Measurements from ENCODE around the gene AMBRA1.
A peak's percentile ranks its signal among the peaks of the same experiment; 100 is the strongest.

Gene AMBRA1

DNA sequence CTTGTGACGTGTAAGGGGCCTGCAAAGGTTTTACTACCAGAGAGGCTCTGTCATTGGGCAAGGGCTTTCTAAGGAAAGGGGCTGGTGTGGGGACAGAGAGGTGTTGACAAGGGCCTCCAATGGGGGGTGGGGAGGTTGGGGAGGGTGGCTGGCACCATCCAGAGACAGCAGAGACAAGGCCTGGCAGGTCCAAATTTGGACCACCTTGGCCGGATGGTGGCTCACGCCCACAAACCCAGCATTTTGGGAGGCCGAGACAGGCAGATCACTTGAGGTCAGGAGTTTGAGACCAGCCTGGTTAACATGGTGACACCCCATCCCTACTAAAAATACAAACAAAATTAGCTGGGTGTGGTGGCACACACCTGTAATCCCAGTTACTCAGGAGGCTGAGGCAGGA is 200.1 kb downstream of the AMBRA1 start:
- no peak for DNase-seq (ENCODE audit: low read depth)

DNA sequence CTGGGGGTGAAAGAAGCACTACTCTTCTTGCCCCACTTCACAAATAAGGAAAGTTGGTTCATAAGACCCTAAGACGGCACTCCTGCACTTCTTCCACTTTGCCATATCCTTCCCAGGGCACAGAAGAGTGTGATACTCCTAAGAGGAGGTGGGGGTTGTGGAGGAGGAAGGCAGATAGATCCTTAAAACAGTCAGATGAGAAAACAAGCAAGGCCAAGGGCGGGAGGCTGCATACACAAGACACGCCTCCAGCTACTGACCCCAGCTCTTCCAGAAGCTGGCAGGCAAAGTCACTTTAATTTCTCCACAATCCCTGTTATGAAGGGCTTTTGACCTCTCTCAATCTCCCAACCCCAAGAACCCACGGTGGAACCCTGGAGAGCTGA is 200.6 kb downstream of the AMBRA1 start:
- no peak for DNase-seq (ENCODE audit: low read depth)

DNA sequence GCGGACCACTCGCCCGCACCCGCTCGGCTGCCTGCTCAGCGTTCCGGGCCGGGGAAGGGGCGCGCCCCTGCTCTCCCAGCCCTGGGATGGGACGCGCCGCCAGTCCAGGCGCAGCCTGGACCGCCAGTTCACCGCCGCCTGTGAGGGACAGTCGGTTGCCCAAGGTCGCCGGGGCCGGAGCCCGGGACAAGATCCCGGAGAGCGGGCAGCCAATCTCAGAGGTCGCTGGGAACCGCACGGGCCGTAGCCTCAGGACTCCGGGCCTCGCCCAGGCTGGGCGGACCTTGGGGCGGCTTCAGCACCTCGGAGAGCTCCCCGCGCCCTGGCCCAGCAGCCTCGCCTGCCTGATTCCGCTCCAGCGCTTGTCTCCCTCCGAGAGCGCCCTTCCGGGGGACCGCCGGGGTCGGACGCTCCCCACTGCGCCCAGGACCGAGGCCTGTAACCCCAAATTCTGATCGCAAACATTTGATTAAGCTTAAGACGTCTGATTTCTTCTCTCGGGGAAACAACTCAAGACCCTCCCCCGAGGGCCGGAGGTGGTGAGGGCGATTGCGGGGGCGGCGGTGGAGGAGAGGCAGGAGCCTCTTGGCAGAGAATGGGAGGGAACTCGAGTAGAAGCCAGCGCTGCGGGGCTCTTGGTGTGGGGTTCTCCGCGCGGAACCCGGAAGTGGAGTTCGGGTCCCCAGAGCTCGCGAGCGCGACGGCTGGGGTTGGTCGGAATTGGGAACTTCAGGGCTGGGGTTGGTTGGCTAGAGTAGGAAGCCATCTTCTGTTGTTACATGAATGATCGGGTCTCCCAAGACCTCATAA is 201.2 kb downstream of the AMBRA1 start:
- peak; percentile 78 for DNase-seq (ENCODE audit: low read depth)

DNA sequence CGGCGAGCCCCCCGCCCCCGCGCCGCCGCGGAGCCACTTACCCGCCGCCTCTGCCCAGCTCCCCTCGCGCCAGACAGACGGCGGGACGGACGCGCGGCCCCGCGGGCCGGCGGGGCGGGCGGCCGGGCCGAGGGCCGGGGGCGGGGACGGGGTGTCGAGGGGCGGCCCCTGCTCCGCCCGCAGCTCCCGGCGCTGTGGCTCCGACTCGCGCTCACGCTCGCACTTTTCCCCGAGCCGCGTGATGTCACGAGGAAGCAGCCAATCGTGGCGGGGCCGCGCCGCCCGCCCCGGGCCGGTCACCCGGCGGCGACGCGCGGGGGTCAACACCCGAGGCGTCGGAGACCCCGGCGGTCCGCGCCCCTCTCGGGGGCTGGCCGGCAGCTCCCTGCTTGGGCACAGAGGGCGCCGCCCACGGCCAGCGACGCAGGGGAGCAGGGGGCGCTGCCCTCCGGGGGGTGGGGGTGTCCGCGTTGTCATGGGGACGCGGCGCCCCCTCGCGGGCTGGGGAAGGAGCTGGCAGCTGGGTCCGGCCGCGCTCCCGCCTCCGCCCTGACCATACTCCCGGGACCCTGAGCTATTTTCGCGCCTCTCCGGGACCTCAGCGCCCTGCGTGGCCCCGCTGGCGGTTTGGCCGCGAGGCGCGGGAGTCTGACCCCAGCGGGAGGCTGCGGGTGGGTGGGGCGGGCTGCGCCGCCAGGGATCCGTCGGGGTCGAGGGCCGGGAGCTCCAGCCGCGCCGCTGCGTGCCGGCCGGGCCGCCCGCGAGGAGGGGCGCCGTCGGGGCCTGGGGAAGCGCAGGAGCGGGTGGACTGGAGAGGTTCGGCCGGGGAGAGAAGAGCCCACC is 202.0 kb downstream of the AMBRA1 start, which contains the start of gene CHRM4:
Gene CHRM4, minus strand, starts transcription at position 199 of the 843 bp plus-strand sequence. CDS start 5,219 bp downstream, outside the sequence.
- DNase-seq (ENCODE audit: low read depth) = no peak

DNA sequence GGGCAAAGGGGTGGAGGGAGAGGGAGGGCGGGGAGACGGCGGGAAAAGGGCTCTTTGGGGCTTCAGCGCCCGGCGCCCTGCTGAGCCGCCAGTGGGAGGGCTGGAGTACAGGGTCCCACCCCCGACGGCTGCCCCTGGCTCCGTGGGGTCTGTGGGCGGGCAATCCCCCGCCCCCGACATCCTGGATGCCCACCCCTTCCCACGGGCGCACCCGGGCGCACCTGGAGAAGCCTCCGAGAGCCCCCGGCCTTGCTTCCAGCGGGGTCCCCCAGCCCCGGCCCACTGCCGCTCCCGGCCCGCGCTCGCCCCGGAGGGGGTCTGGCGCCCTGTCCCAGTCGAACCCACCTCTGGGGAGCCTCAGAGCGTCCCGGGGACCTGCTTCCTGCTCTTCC is 202.6 kb downstream of the AMBRA1 start:
- no peak for DNase-seq (ENCODE audit: low read depth)

DNA sequence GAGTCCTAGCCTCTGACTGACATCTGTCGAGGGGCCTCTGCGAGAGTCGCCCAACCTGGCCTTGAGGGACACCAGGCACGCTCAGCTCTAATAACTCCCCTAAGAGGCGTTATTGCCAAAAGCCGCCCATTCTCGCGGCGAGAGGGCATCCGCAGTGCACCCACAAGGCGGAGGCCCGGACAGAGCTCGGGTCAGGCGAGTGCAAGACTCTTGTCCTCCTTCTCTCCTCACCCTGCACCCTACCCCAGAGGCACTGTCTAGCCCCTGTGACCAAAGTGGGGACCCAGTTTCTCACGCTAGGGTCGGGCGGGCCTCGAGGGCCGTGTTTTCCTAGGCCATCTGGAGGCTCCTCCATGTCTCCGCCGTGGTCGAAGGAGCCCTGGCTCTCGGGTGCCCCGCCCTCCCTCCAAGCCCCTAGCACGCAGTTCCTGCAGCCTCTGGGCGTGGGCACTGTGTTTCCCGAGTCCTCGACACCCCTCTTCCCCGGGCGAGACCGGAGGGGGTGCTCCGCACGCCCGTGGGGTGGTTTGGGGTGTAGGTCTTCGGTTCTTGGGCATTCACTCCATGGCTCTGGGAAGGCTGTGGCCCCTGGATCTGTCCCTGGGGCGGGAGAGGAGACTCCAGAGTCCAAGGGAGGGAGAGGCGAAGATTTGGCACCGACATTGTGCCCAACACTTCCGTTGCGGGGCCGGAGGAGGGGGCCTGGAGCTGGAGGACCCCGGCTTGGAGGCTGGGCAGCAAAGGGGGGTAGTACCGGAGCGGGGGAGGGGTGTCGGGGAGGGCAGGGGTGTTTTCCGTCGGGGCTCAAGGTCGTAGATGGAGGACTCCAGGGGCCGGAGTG is 203.3 kb downstream of the AMBRA1 start:
- no peak for DNase-seq (ENCODE audit: low read depth)

DNA sequence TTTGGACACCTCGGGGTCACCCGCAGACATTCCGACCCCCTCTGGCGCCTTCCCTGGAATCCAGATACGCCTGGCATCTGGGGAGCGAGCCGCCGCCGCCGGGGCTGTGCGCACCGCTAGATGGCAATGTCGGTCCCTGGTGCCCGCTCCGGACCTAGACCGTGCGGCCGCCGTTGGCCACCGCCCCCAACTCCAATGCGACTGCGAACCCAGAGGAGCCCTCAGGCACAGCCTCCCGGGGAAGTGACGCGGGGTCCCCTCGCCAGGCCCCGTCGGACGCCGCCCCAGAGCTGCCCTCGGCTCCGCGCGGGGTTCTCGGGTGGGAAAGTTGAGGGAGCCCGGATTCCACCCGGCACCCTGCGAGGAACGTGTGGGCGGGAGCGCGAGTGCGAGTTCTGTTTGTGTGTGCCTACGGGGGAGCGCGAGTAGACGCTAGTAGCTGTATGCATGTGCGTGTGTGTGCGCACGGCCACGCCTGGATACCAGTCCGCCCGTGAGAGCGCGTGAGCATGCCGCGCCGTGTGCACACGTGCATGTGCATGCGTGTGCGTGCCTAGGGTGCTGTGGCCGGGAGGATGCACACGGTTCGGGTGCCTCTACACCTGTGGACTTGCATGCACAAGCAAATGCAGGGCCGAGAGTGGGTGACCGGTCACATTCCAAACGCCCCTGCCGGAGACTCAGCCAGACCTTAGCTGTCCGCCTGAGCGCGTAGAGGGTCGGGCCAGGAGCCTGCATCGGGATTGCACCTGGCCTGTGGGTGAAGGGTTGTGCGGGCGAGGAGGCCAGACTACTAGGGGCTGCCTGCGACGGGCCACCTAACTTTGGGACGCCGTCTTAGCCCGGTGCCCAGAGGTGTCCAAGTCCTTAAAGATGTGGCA is 204.1 kb downstream of the AMBRA1 start:
- peak; percentile 66 for DNase-seq (ENCODE audit: low read depth)

DNA sequence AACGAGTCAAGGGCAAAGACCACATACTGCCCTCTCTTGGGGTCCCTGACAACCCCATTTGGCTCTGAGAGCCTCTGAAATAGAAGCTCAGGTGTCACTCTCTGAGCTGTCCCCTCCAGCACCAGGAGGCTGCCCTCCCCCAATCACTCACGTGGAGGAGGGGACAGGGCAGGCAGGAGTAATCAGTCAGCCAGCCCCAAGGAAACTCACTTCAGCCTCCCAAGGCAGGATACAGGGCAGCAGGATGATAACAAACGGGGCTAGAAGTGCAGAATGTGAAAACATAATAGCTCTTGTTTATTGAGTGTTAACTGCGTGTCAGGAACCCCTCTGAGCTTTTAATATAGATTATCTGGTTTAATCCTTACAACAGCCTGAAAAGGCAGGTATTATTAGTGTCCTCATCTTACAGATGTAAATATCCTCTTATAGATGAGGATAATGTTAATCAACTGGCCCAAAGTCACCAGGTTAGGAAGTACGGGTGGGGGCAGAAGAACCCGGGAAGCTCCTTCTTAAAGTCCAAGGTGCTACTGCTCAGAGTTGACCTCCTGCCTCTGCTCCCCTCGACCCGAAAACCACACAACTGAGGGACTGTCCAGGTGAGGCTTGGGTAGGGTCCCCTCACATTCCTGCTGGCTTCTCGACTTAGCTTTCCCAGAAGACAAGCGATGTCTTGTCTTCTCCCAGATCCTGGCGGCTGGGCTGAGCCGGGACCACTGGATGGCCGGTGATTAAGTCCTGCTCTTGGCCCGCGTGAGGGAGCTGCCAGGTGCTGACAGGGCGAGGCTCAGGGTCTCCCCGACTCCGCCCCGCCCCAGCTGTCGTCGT is 205.0 kb downstream of the AMBRA1 start:
- DNase-seq (ENCODE audit: low read depth) = no peak

DNA sequence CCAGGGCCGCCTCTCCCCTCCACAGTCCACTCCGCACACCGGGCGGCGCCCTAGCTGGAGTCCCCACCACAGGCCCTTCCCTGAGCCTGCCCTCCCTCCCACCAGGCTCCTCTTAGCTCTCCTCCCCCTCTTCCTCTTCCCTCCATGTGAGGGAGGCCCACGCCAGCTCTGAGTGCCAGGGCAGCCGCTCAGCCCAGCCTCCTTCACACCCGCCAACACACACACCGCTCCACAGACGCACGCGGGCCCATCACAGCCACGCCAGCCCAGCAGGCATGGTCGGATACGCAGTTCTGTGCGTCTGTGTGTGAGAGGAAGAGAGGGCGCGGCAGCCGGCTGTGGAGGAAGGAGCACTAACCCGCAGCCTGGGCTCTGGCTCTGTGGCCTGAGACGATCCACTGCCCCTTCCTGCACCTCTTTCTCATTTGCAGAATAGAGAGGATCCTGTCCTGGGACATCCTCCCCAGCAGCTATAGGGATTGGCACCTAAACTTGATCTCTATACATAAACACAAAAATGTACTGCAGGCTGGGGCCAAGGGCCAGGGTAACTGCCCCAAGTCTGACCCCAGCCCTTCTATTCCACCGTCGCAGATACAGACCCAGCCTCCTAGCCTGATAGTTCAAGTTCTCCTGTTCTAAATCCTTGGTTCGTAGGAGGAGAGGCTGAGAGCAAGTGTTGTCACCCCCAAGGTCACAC is 205.8 kb downstream of the AMBRA1 start:
- DNase-seq (ENCODE audit: low read depth) = no peak

DNA sequence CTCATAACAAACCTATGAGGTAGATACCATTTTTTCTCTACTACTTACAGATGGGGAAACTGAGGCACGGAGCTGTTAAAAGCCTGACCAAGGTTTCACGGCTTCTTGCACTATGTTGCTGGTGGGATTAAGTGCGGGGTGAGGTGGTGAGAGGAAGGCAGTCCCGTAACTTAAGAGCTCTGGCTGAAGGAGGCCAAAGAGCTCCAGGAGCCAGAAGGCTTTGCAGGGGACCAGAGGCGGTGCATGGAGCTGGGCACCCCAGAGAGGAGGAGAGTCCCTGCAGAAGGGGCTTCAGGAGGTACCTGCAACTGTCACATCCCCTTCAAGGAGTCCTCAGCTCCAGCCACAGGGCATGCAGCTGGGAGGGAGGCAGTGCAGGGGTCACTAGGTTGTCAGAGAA is 206.4 kb downstream of the AMBRA1 start:
- DNase-seq (ENCODE audit: low read depth) = no peak

DNA sequence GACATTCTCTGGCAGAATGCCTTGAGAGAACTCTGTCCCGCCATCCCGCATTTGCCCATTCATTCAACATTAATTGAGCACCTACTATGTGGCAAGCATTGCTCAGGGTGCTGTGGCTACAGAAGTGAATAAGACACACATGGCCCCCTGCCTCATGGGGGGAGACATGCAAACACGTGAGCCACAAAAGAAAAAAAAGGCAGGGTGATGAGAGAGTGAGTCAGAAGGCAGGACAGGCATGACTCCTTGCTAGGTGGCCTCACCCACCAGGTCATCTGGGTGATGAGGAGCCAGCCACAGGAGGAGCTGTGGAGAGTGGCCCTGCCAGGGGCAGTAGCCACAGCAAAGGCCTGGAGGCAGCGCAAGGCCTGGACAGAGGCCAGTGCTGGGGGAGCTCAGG is 207.1 kb downstream of the AMBRA1 start:
- no peak for DNase-seq (ENCODE audit: low read depth)

DNA sequence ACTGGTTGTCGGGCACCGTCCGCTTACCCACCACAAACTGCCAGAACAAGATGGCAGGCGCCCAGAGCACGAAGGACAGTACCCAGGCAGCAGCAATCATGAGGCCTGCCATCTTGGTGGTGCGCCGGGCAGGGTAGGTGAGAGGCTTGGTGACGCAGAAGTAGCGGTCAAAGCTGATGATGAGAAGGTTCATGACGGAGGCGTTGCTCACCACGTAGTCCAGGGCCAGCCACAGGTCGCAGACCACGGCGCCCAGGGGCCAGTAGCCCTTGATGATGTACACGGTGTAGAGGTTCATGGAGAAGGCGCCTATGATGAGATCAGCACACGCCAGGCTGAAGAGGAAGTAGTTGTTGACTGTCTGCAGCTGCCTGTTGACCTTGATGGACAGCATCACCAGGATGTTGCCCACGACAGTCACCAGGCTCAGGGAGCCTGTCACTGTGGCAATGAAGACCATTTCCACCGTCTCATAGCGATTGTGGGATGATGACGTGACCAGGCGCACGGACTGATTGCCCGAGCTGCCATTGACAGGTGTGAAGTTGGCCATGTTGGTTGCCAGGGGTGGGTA is 207.7 kb downstream of the AMBRA1 start:
- DNase-seq (ENCODE audit: low read depth) = no peak

DNA sequence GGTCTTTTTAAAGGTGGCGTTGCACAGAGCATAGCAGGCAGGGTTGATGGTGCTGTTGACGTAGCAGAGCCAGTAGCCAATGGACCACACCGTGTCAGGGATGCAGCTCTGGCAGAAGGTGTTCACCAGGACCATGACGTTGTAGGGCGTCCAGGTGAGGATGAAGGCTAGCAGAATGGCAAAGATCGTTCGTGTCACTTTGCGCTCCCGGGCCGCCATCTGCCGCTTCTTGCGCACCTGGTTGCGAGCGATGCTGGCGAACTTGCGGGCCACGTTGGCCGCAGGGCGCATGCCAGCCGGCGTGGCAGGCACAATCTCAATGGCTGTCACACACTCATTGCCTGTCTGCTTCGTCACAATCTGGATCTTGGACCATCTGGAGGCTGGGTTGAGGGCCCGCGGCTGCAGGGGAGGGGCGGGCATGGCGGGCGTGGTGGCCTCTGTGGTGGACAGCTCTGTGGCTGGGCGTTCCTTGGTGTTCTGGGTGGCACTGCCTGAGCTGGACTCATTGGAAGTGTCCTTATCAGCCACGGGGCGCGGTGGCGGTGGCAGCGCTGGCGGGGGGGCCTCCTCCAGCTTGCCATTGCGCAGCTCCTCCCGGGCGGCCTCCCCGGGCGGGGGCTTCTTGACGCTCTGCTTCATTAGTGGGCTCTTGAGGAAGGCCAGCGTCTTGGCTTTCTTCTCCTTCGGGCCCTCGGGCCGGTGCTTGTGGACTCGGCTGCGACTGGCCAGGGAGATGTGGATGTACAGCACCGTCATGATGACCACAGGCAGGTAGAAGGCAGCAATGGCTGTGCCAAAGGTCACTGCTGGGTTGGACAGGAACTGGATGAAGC is 208.4 kb downstream of the AMBRA1 start:
- DNase-seq (ENCODE audit: low read depth) = no peak

DNA sequence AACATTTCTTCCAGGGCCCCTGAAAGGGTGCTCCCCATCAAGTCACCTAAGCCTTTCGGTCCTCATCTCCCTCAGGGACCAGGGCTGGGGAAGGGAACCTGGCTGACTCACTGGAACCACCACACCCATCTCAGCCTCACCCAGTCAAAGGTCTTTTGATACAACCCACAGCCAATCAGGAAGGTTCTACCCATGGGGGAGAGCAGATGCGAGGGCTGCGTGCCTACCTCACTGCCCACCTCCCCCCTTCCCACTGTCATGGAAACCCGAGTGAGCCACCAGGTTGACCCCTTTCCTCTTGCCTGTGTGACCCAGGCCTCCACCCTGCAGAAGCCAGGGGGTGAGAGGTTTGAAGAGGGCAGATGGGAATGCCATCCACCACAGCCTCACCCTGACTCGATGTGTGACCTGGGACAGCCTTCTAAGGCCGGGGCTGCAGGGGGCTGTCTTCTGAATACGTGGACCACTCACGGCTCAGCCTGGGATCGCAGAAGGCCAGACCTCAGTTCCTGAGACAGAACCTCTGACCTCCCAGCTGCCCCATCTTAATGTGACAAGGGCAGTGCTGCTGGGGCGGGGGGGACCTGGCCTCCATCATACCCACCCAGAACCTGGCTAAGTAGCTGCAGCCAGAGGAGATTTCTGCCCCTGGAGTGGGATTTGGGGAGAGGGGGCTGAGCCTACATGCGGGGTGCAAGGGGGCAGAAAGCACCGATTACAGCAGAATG is 209.7 kb downstream of the AMBRA1 start:
- DNase-seq (ENCODE audit: low read depth) = no peak

DNA sequence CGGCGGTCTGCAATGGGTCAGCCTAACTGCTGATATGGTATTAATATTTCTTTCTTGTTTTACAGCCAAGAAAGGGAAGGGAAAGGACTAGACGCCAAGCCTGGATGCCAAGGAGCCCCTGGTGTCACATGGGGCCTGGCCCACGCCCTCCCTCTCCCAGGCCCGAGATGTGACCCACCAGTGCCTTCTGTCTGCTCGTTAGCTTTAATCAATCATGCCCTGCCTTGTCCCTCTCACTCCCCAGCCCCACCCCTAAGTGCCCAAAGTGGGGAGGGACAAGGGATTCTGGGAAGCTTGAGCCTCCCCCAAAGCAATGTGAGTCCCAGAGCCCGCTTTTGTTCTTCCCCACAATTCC is 210.4 kb downstream of the AMBRA1 start:
- DNase-seq (ENCODE audit: low read depth) = no peak

DNA sequence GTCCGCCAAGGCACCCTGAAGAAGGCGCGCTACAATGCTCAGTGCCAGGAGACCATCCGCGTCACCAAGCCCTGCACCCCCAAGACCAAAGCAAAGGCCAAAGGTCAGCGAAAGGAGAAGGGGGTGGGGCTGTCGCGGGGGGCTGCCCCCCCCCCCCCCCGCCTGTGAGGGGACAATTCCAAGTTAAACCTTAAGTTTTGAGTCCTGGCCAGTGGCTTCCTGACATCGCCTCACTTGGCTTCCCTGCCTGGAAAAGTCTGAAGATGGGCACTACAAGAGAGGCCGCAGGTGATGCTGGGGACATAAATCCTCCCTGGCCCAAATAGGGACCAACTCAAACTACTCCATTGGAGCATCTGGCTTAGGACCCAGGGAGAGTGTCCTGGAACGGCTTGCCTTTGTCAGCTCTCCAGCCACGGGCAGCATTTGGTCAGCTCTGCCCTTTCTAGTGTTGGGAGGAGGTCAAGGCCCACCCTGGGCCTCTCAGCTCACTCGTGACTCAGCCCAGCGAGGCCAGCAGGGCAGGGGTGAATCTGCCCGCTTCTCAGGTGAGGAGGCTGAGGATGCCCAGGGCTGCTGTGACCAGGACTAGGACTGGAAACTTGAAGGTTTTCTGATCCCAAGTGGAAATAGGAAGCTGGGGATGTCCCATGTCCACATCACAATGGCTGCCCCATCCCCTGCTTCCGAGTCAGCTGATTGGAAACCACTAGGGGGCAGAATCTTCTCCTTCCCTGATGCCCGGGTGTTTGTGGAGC is 211.0 kb downstream of the AMBRA1 start:
- no peak for DNase-seq (ENCODE audit: low read depth)

Measured in activated T-cell treated with anti-CD3 and anti-CD28 coated beads for 48 hours (primary cell).